Suprapubic skin (tissue), 4 donors: ENCODE data around the gene SLC25A4.

Experiments
- CTCF ChIP-seq, 2 donors: fragments of 200-600 bp in 1 of 2; fragments of 450-650 bp in 1 of 2; sonication (generic) in 1 of 2; IDR thresholded peaks; one replicate each; pipeline ENCODE4 v1.5.1; 2016 to 2019; ENCODE audit warnings: antibody characterized with exemption in 2 of 2, mild to moderate bottlenecking in 1 of 2, moderate library complexity in 1 of 2
- EP300 ChIP-seq: sonication (generic); formaldehyde crosslinking; IDR thresholded peaks from one replicate; pipeline ENCODE4 v1.6.1; 2017; ENCODE audit warnings: antibody characterized with exemption
- POLR2A ChIP-seq, 2 donors: fragments of 450-650 bp; IDR thresholded peaks; one replicate each; pipeline ENCODE4 v1.6.1; 2017; ENCODE audit warnings: antibody characterized with exemption in 2 of 2, mild to moderate bottlenecking in 2 of 2, moderate library complexity in 2 of 2
- POLR2AphosphoS5 ChIP-seq, 3 donors: sonication (generic); formaldehyde crosslinking; IDR thresholded peaks; one replicate each; pipeline ENCODE4 v1.6.1; 2017; ENCODE audit warnings: antibody characterized with exemption in 3 of 3

- TF ChIP-seq CTCF (IDR thresholded peaks at IDR 0.05) (no peak), POLR2AphosphoS5 (IDR thresholded peaks at IDR 0.05) (no peak), EP300 (no peak), POLR2A (IDR thresholded peaks at IDR 0.05) (no peak)
Observed at GRCh38 chr4:185108185-185108584, 34.9 kb upstream of the SLC25A4 start.
